ENCODE results near the gene WDR90.
A peak's percentile ranks its signal among the peaks of the same experiment; 100 is the strongest.

Gene WDR90

GRCh38 chr16:708019-708418, 58.9 kb downstream of the WDR90 start:
- TF ChIP-seq, protein P1, sequence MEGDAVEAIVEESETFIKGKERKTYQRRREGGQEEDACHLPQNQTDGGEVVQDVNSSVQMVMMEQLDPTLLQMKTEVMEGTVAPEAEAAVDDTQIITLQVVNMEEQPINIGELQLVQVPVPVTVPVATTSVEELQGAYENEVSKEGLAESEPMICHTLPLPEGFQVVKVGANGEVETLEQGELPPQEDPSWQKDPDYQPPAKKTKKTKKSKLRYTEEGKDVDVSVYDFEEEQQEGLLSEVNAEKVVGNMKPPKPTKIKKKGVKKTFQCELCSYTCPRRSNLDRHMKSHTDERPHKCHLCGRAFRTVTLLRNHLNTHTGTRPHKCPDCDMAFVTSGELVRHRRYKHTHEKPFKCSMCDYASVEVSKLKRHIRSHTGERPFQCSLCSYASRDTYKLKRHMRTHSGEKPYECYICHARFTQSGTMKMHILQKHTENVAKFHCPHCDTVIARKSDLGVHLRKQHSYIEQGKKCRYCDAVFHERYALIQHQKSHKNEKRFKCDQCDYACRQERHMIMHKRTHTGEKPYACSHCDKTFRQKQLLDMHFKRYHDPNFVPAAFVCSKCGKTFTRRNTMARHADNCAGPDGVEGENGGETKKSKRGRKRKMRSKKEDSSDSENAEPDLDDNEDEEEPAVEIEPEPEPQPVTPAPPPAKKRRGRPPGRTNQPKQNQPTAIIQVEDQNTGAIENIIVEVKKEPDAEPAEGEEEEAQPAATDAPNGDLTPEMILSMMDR (IDR thresholded peaks at IDR 0.05): no peak
- H3K9me3 Mint-ChIP-seq: no peaks in the 10 kb centered on the region
- H3K27me3 Mint-ChIP-seq (ENCODE audit: low read depth, poor library complexity): peaks cover 80% of the 10 kb centered on the region
- peaks cover 9% of the 10 kb centered on the region for H3K4me1 Mint-ChIP-seq
- H3K36me3 Mint-ChIP-seq (ENCODE audit: low read depth): no peaks in the 10 kb centered on the region
- DNase-seq: no peak
- no peak overlapping the region for H3K27ac Mint-ChIP-seq
- H3K4me3 Mint-ChIP-seq: no peak overlapping the region

DNA sequence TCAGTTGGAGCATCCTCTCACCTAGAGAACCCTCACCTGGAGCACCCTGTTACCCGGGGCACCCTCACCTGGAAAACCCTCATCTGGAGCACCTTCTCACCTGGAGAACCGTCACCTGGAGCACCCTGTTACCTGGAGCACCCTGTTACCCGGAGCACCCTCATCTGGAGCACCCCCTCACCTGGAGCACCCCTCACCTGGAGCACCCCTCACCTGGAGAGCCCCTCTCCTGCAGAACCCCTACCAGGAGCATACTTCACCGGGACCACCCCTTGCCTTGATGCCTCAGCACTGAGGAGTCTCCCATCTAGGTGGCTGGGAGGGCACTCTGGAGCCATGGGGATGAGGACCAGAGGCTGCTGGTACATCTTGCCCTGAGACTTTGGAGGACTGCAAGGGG, 59.8 kb downstream of the WDR90 start:
- no peak overlapping the region for H3K4me3 Mint-ChIP-seq
- peaks cover 78% of the 10 kb centered on the region for H3K27me3 Mint-ChIP-seq (ENCODE audit: low read depth, poor library complexity)
- no peaks in the 10 kb centered on the region for H3K9me3 Mint-ChIP-seq
- H3K4me1 Mint-ChIP-seq: peaks cover 9% of the 10 kb centered on the region
- no peaks in the 10 kb centered on the region for H3K36me3 Mint-ChIP-seq (ENCODE audit: low read depth)
- TF ChIP-seq, protein P1 (IDR thresholded peaks at IDR 0.05): no peak
- H3K27ac Mint-ChIP-seq: no peak overlapping the region
- DNase-seq: no peak

GRCh38 chr16:709566-710499, 60.7 kb downstream of the WDR90 start:
- no peak overlapping the region for H3K4me3 Mint-ChIP-seq
- H3K27me3 Mint-ChIP-seq (ENCODE audit: low read depth, poor library complexity): peaks cover 71% of the 10 kb centered on the region
- no peak overlapping the region for H3K27ac Mint-ChIP-seq
- H3K4me1 Mint-ChIP-seq: peaks cover 9% of the 10 kb centered on the region
- DNase-seq: peak; percentile 80
- TF ChIP-seq, protein P1 (IDR thresholded peaks at IDR 0.05): no peak
- H3K36me3 Mint-ChIP-seq (ENCODE audit: low read depth): no peaks in the 10 kb centered on the region
- H3K9me3 Mint-ChIP-seq: no peaks in the 10 kb centered on the region

DNA sequence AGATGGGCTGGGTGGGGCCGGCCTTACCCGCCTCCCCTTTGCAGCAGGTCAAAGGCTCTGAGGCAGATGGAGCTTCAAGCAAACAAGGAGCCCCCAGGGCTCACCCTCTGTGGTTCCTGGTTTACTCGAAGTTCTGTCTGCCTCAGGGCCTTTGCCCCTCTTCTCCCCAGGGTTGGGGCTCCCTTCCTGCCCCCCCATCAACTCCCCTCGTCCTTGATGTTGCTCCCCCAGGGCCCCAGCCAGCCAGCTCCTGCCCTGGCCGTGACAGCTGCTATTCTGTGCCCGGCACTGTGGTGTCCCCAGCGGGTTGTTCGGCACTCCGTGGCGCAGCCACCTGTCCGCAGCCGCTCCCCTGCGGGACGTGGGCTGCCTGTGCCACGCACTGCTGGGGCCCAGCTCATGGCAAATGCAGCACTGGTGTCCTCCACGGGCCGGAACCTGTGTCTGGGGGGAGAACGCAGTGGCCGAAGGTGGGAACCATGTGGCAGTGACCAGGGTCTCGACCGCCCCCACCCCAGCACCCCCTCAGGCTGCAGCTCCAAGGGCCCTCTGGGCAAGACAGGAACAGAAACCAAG, 61.4 kb downstream of the WDR90 start:
- Mint-ChIP-seq H3K9me3 (no peaks in the 10 kb centered on the region), H3K4me1 (peaks cover 9% of the 10 kb centered on the region), H3K4me3 (no peak overlapping the region), H3K27ac (no peak overlapping the region), H3K36me3 (ENCODE audit: low read depth) (no peaks in the 10 kb centered on the region), H3K27me3 (ENCODE audit: low read depth, poor library complexity) (peaks cover 69% of the 10 kb centered on the region)
- DNase-seq: no peak
- TF ChIP-seq, protein P1 (IDR thresholded peaks at IDR 0.05): no peak

DNA sequence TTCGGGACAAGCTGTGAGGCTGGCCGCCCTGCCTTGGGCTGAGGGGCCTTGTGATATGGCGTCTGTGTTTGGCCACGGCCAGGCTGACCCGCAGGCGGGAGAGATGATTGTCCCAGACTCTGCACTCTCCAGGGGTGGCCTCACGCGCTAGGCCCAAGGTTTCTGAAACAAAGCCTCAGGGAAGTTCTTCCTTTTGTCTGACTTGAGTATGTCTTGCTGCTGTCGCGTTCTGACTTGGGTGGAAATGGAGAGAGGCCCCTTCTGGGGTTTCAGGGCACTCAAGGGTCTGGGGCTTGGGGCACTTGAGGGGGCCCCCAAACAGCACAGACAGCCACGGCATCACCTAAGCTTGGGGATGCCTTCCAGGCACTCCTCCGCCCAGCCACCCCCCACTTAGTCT, 61.9 kb downstream of the WDR90 start:
- Mint-ChIP-seq H3K36me3 (ENCODE audit: low read depth) (no peaks in the 10 kb centered on the region), H3K4me3 (no peak overlapping the region), H3K27me3 (ENCODE audit: low read depth, poor library complexity) (peaks cover 68% of the 10 kb centered on the region), H3K4me1 (peaks cover 11% of the 10 kb centered on the region), H3K9me3 (no peaks in the 10 kb centered on the region), H3K27ac (no peak overlapping the region)
- no peak for DNase-seq
- TF ChIP-seq, protein P1 (IDR thresholded peaks at IDR 0.05): no peak

All from nephron progenitor cell (in vitro differentiated cells).